ENCODE data around the gene LRRC8A. TPM values are rescaled to one million over a fixed set of nuclear protein-coding genes. Genes with fewer than 3 reads are reported as not detected.
"Not testable (repeated sequence)": the region's sequence is repeated elsewhere in the genome, so short reads cannot be mapped to it uniquely, and the experiment has no call there.

LRRC8A gene
- total and polyA plus RNA-seq, 12 donors = 9.0 to 88.3 (median 34.5) TPM

DNA sequence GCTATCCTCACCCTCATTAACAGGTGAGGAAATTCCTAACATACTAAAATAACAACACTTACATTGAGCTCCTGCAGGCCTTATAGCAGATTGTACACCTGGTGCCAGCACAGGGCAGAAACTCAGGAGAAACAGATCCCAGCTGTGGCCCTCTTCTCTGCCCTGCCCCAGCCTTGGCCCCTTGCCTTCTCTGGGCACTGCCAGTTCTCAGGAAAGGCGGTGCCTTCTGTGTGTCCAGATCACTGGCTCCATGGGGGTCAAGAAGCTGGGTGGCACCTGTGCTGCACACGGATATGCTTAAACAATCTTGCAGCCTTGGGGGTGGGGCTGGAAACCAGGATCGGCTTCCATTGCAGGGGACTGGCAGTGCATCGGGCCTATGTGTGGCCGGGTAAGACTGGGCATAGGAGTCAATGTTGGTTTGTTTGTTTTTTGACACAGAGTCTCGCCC, 19.5 kb upstream of the LRRC8A start:
- H3K27me3 ChIP-seq = no peaks in the 10 kb centered on the region
- intact Hi-C loops (cut with DNase I) = loop anchor here (2.0 to 5.0 kb wide), 2 partner anchors 64 to 65 kb away; no protein-coding TSS in a partner anchor
- TF ChIP-seq, protein P1, sequence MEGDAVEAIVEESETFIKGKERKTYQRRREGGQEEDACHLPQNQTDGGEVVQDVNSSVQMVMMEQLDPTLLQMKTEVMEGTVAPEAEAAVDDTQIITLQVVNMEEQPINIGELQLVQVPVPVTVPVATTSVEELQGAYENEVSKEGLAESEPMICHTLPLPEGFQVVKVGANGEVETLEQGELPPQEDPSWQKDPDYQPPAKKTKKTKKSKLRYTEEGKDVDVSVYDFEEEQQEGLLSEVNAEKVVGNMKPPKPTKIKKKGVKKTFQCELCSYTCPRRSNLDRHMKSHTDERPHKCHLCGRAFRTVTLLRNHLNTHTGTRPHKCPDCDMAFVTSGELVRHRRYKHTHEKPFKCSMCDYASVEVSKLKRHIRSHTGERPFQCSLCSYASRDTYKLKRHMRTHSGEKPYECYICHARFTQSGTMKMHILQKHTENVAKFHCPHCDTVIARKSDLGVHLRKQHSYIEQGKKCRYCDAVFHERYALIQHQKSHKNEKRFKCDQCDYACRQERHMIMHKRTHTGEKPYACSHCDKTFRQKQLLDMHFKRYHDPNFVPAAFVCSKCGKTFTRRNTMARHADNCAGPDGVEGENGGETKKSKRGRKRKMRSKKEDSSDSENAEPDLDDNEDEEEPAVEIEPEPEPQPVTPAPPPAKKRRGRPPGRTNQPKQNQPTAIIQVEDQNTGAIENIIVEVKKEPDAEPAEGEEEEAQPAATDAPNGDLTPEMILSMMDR (IDR thresholded peaks at IDR 0.05) = no peak
- TF ChIP-seq POLR2A (IDR thresholded peaks at IDR 0.05) = no peak
- H3K4me1 ChIP-seq (replicated peaks in 1 of 2) = no peaks in the 10 kb centered on the region
- H3K27ac ChIP-seq = no peak overlapping the region
- no peak overlapping the region for H3K4me3 ChIP-seq
- H3K36me3 ChIP-seq (replicated peaks in 1 of 2) = no peaks in the 10 kb centered on the region
- no peak for DNase-seq
- WGBS, 4 donors = 65 to 100% (median 85%) methylated on average over 2 to 6 of the region's 6 CpGs
- no peaks in the 10 kb centered on the region for H3K9me3 ChIP-seq (replicated peaks in 1 of 3)

DNA sequence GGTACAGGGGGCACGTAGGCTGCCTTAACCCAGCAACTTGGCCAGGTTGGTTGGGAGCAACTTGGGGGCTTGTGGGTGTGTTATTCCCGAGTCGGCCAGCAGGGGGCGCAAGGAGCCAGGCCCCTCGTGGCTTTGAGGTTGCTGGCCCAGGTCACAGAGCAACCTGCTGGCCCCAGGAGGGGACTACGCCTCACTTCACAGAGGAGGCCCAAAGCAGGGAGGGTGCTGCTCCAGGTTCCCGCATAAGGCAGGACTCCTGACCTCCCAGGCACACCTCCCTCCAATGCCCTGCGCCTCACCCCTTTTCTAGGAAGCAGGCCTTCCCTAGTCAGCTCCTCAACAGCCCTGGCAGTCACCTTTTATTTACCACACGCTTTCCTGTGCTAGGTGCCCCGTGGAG, 18.3 kb upstream of the LRRC8A start:
- no peak overlapping the region for H3K4me3 ChIP-seq
- no peaks in the 10 kb centered on the region for H3K4me1 ChIP-seq (replicated peaks in 1 of 2)
- no peak for TF ChIP-seq POLR2A (IDR thresholded peaks at IDR 0.05)
- TF ChIP-seq, protein P1 (IDR thresholded peaks at IDR 0.05) = peak; percentile 90 to 99 (median 94)
- H3K9me3 ChIP-seq (replicated peaks in 1 of 3) = no peaks in the 10 kb centered on the region
- H3K27me3 ChIP-seq = no peaks in the 10 kb centered on the region
- 24 to 50% (median 36%) methylated on average over 5 to 10 of the region's 10 CpGs for WGBS, 4 donors
- no peaks in the 10 kb centered on the region for H3K36me3 ChIP-seq (replicated peaks in 1 of 2)
- peak; percentile 62 to 82 (median 74) for DNase-seq
- intact Hi-C loops (cut with DNase I) = loop anchor here (2.0 to 5.0 kb wide), 2 partner anchors 63 to 64 kb away; no protein-coding TSS in a partner anchor
- H3K27ac ChIP-seq = no peak overlapping the region

DNA sequence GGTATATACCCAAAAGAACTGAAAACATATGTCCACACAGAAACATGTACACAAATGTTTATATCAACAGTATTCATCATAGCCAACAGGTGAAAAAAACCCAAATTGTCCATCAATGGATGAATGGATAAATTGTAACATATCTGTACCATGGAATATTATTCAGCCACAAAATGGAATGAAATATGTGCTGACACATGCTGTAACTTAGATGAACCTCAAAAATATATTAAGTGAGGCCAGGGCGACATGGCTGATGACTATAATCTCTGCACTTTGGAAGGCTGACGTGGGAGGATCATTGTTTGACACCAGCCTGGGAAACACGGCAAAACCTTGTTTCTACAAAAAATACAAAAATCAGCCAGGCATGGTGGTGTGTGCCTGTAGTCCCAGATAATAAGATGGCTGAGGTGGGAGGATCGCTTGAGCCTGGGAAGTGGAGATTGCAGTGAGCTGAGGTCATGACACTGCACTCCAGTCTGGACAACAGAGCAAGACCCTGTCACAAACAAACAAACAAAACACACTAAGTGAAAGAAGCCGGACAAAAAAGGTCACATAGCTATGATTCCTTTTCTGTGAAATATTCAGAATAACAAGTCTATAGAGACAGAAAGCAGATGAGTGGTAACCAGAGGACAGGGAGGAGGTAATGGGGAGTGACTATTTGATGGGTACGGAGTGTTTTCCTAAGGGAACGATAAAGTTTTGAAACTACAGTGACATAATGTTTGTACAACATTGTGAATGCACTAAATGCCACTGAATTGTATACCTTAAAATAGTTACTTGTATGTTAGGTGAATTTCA, 11.6 kb upstream of the LRRC8A start:
- DNase-seq = no peak
- Histone ChIP-seq H3K27me3 (no peaks in the 10 kb centered on the region), H3K9me3 (replicated peaks in 1 of 3) (no peaks in the 10 kb centered on the region), H3K36me3 (replicated peaks in 1 of 2) (no peaks in the 10 kb centered on the region), H3K4me1 (replicated peaks in 1 of 2) (no peaks in the 10 kb centered on the region), H3K4me3 (no peak overlapping the region), H3K27ac (no peak overlapping the region)
- WGBS, 4 donors = 78 to 86% (median 81%) methylated on average over 7 of the region's 7 CpGs
- TF ChIP-seq, protein P1 (IDR thresholded peaks at IDR 0.05) = no peak
- TF ChIP-seq POLR2A (IDR thresholded peaks at IDR 0.05) = no peak
- intact Hi-C loops (cut with DNase I) = no loop called here

DNA sequence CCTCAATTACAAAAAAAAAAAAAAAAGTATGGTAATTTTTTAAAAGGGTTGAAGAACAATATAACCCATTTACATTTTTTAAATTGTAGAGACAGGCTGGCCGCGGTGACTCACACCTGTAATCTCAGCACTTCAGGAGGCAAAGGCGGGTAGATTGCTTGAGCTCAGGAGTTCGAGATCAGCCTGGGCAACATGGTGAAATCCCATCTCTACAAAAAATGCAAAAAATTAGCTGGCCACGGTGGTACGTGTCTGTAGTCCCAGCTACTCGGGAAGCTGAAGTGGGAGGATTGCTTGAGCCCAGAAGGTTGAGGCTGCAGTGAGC, 11.0 kb upstream of the LRRC8A start:
- H3K9me3 ChIP-seq (replicated peaks in 1 of 3); H3K4me1 ChIP-seq (replicated peaks in 1 of 2); H3K4me3 ChIP-seq; DNase-seq; H3K36me3 ChIP-seq (replicated peaks in 1 of 2); H3K27me3 ChIP-seq; intact Hi-C loops (cut with DNase I); H3K27ac ChIP-seq: not testable (repeated sequence)
- 83 to 90% (median 86%) methylated on average over 7 of the region's 7 CpGs for WGBS, 4 donors

DNA sequence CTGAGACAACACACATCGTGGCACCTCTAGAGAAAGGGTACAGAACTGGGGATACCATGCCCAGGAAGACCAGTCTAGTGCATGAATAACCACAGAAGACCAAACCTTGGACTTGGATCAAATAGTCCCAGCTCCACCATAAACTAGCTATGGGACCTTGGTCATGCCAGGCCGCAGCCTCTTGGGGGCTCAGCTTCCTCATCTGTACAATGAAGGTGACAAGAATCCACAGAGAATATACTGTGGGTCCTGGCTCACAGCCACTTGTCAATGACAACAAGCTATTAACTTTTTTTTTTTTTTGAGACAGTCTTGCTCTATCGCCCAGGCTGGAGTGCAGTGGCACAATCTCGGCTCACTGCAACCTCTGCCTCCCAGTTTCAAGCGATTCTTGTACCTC, 4.1 kb upstream of the LRRC8A start:
- peaks cover 0 to 6% of the 10 kb centered on the region in 2 donors for H3K4me1 ChIP-seq (replicated peaks in 1 of 2)
- intact Hi-C loops (cut with DNase I) = no loop called here

More for the DNA sequence above, 4.1 kb upstream of the LRRC8A start:
- no peaks in the 10 kb centered on the region for H3K9me3 ChIP-seq (replicated peaks in 1 of 3)
- no peak for DNase-seq
- H3K27ac ChIP-seq = no peak overlapping the region
- WGBS, 4 donors = 80 to 88% (median 86%) methylated on average over 5 of the region's 5 CpGs
- no peaks in the 10 kb centered on the region for H3K27me3 ChIP-seq
- no peaks in the 10 kb centered on the region for H3K36me3 ChIP-seq (replicated peaks in 1 of 2)
- H3K4me3 ChIP-seq = no peak overlapping the region
- TF ChIP-seq, protein P1 (IDR thresholded peaks at IDR 0.05) = no peak
- no peak for TF ChIP-seq POLR2A (IDR thresholded peaks at IDR 0.05)
